Astrocyte (in vitro differentiated cells and primary cell): ENCODE measurements around the gene ZNF14. TPM values are rescaled to one million over a fixed set of nuclear protein-coding genes. Genes with fewer than 3 reads are reported as not detected.
"Not testable (repeated sequence)": the region's sequence is repeated elsewhere in the genome, so short reads cannot be mapped to it uniquely, and the experiment has no call there.

ENCODE experiments used
- DNase-seq: peaks from one replicate; pipeline ENCODE4 v3.0.0-alpha.2; 2010; ENCODE audit warnings: low read depth
- FAIRE-seq: peaks from 2 replicates; lab custom pipeline; 2011; peaks lifted over from hg19 to GRCh38; lab: Jason Lieb, UNC
- H2AFZ ChIP-seq: 2 replicates; pipeline ENCODE4 v1.6.0; 2012; ENCODE audit warnings: low read depth, low read length, inconsistent platforms
- H3K27ac ChIP-seq: 2 replicates; pipeline ENCODE4 v1.5.1; 2011; ENCODE audit warnings: low read depth, low read length, inconsistent platforms
- H3K27me3 ChIP-seq: 2 replicates; pipeline ENCODE4 v1.6.0; 2011; ENCODE audit warnings: low read length, inconsistent platforms; ENCODE audit not compliant: insufficient read depth
- H3K36me3 ChIP-seq: 2 replicates; pipeline ENCODE4 v1.5.1; 2011; ENCODE audit warnings: low read length, inconsistent platforms; ENCODE audit not compliant: insufficient read depth
- H3K4me1 ChIP-seq: 2 replicates; pipeline ENCODE4 v1.5.1; 2011; ENCODE audit warnings: low read length, inconsistent platforms; ENCODE audit not compliant: insufficient read depth
- H3K4me2 ChIP-seq: 2 replicates; pipeline ENCODE4 v1.6.0; 2012; ENCODE audit warnings: low read length, inconsistent platforms
- H3K4me3 ChIP-seq: 2 replicates; pipeline ENCODE4 v1.5.1; 2011; ENCODE audit warnings: low read depth, mild to moderate bottlenecking, low read length, inconsistent platforms; ENCODE audit not compliant: insufficient read depth
- H3K79me2 ChIP-seq: 2 replicates; pipeline ENCODE4 v1.6.0; 2012; ENCODE audit warnings: mild to moderate bottlenecking, low read length, inconsistent platforms; ENCODE audit not compliant: insufficient read depth
- H3K9ac ChIP-seq: 2 replicates; pipeline ENCODE4 v1.6.0; 2012; ENCODE audit warnings: mild to moderate bottlenecking, low read length, inconsistent platforms
- H3K9me3 ChIP-seq: 2 replicates; pipeline ENCODE4 v1.5.1; 2012; ENCODE audit warnings: low read depth, mild to moderate bottlenecking, low read length, inconsistent platforms; ENCODE audit not compliant: insufficient read depth
- H4K20me1 ChIP-seq: 2 replicates; pipeline ENCODE4 v1.6.0; 2012; ENCODE audit warnings: low read length, inconsistent platforms; ENCODE audit not compliant: insufficient read depth
- H3K27ac Mint-ChIP-seq: one replicate; pipeline ENCODE4 v1.8.0; 2021; ENCODE audit warnings: mild to moderate bottlenecking, mixed read lengths; ENCODE audit not compliant: unreplicated experiment
- H3K27me3 Mint-ChIP-seq: one replicate; pipeline ENCODE4 v1.8.0; 2021; ENCODE audit warnings: low read depth, mixed read lengths; ENCODE audit not compliant: unreplicated experiment
- H3K36me3 Mint-ChIP-seq: one replicate; pipeline ENCODE4 v1.8.0; 2021; ENCODE audit warnings: low read depth, mixed read lengths; ENCODE audit not compliant: unreplicated experiment
- H3K4me1 Mint-ChIP-seq: one replicate; pipeline ENCODE4 v1.8.0; 2021; ENCODE audit warnings: low read depth, mixed read lengths; ENCODE audit not compliant: unreplicated experiment
- H3K4me3 Mint-ChIP-seq: one replicate; pipeline ENCODE4 v1.8.0; 2021; ENCODE audit warnings: mild to moderate bottlenecking, moderate library complexity, mixed read lengths; ENCODE audit not compliant: unreplicated experiment
- H3K9me3 Mint-ChIP-seq: one replicate; pipeline ENCODE4 v1.8.0; 2021; ENCODE audit warnings: mild to moderate bottlenecking, mixed read lengths; ENCODE audit not compliant: unreplicated experiment
- CTCF ChIP-seq: IDR thresholded peaks from 2 replicates; pipeline ENCODE4 v1.5.1; 2011; ENCODE audit warnings: low read depth, mild to moderate bottlenecking, inconsistent platforms, low read length, moderate library complexity; ENCODE audit not compliant: insufficient read depth
- EZH2 ChIP-seq: IDR thresholded peaks from 2 replicates; pipeline ENCODE4 v1.6.1; 2012; ENCODE audit warnings: mild to moderate bottlenecking, low read length, inconsistent platforms; ENCODE audit not compliant: insufficient read depth
- total RNA-seq: library from RNA; stranded (reverse); gene quantifications from 2 replicates; pipeline ENCODE4 v1.2.1, GENCODE V29; 2021

The ZNF14 gene
- total RNA-seq, 1 donor from 2014 or later: 4.4 TPM

- H3K36me3 ChIP-seq: peaks cover 21% of the 10 kb centered on the region
- no peak overlapping the region for H3K4me3 ChIP-seq
- TF ChIP-seq CTCF: no peak
- no peak for TF ChIP-seq EZH2
These were observed 21.5 kb downstream of the ZNF14 start for GRCh38 chr19:19711306-19711933.

GRCh38 chr19:19710506-19710905, 22.4 kb downstream of the ZNF14 start:
- no peak for TF ChIP-seq EZH2
- no peak for TF ChIP-seq CTCF
- Mint-ChIP-seq H3K36me3 (peaks cover 83% of the 10 kb centered on the region), H3K4me1 (no peaks in the 10 kb centered on the region), H3K4me3 (no peak overlapping the region), H3K9me3 (peaks cover 81% of the 10 kb centered on the region), H3K27me3 (no peaks in the 10 kb centered on the region), H3K27ac (no peak overlapping the region)
- no peak for FAIRE-seq
- no peak overlapping the region for H3K4me2 ChIP-seq
- no peak overlapping the region for H3K27ac ChIP-seq
- no peaks in the 10 kb centered on the region for H3K4me1 ChIP-seq
- no peak overlapping the region for H3K4me3 ChIP-seq
- H3K79me2 ChIP-seq: no peaks in the 10 kb centered on the region
- no peak overlapping the region for H2AFZ ChIP-seq
- H4K20me1 ChIP-seq: no peaks in the 10 kb centered on the region
- peaks cover 21% of the 10 kb centered on the region for H3K36me3 ChIP-seq
- no peak for DNase-seq
- no peaks in the 10 kb centered on the region for H3K27me3 ChIP-seq
- peaks cover 85% of the 10 kb centered on the region for H3K9me3 ChIP-seq
- H3K9ac ChIP-seq: no peak overlapping the region

More at GRCh38 chr19:19711306-19711933, 21.5 kb downstream of the ZNF14 start:
- no peaks in the 10 kb centered on the region for H3K4me1 Mint-ChIP-seq
- no peaks in the 10 kb centered on the region for H3K27me3 Mint-ChIP-seq
- H4K20me1 ChIP-seq: no peaks in the 10 kb centered on the region
- H3K36me3 Mint-ChIP-seq: peaks cover 83% of the 10 kb centered on the region
- peaks cover 3% of the 10 kb centered on the region for H3K79me2 ChIP-seq
- H3K9ac ChIP-seq: no peak overlapping the region
- no peak overlapping the region for H3K27ac Mint-ChIP-seq
- H3K4me1 ChIP-seq: no peaks in the 10 kb centered on the region
- FAIRE-seq (no peak), DNase-seq (no peak)
- peaks cover 87% of the 10 kb centered on the region for H3K9me3 ChIP-seq
- no peak overlapping the region for H3K4me3 Mint-ChIP-seq
- H2AFZ ChIP-seq: no peak overlapping the region
- H3K27ac ChIP-seq: no peak overlapping the region
- H3K4me2 ChIP-seq: no peak overlapping the region
- no peaks in the 10 kb centered on the region for H3K27me3 ChIP-seq
- peaks cover 81% of the 10 kb centered on the region for H3K9me3 Mint-ChIP-seq

GRCh38 chr19:19704836-19705235, 28.1 kb downstream of the ZNF14 start:
- Histone ChIP-seq H3K27me3 (no peaks in the 10 kb centered on the region), H4K20me1 (no peaks in the 10 kb centered on the region), H3K4me2 (no peak overlapping the region), H3K36me3 (peaks cover 2% of the 10 kb centered on the region), H2AFZ (no peak overlapping the region), H3K4me3 (no peak overlapping the region), H3K9ac (no peak overlapping the region), H3K4me1 (no peaks in the 10 kb centered on the region), H3K79me2 (no peaks in the 10 kb centered on the region), H3K9me3 (peaks cover 47% of the 10 kb centered on the region), H3K27ac (no peak overlapping the region)
- H3K27ac Mint-ChIP-seq: no peak overlapping the region
- no peaks in the 10 kb centered on the region for H3K4me1 Mint-ChIP-seq
- H3K4me3 Mint-ChIP-seq: peak overlapping the region; percentile 27
- no peaks in the 10 kb centered on the region for H3K27me3 Mint-ChIP-seq
- TF ChIP-seq CTCF: no peak
- no peak for TF ChIP-seq EZH2
- H3K36me3 Mint-ChIP-seq: peaks cover 53% of the 10 kb centered on the region
- peaks cover 73% of the 10 kb centered on the region for H3K9me3 Mint-ChIP-seq
- FAIRE-seq: no peak
- no peak for DNase-seq

GRCh38 chr19:19700493-19700892, 32.4 kb downstream of the ZNF14 start:
- not testable (repeated sequence) for H3K4me3 Mint-ChIP-seq, H3K4me1 Mint-ChIP-seq, H3K27ac ChIP-seq, H2AFZ ChIP-seq, FAIRE-seq, H3K4me1 ChIP-seq, H3K4me3 ChIP-seq, H3K27ac Mint-ChIP-seq, H3K9ac ChIP-seq, H3K27me3 ChIP-seq, H3K4me2 ChIP-seq, H3K27me3 Mint-ChIP-seq, H4K20me1 ChIP-seq, H3K36me3 ChIP-seq, H3K79me2 ChIP-seq, DNase-seq
- peaks cover 13% of the 10 kb centered on the region for H3K9me3 ChIP-seq
- Mint-ChIP-seq H3K36me3 (peaks cover 22% of the 10 kb centered on the region), H3K9me3 (peaks cover 49% of the 10 kb centered on the region)
